Thymus (tissue), 11 donors: ENCODE data around the gene NUDT9. TPM values are rescaled to one million over a fixed set of nuclear protein-coding genes. Genes with fewer than 3 reads are reported as not detected.
"Not testable (repeated sequence)": the region's sequence is repeated elsewhere in the genome, so short reads cannot be mapped to it uniquely, and the experiment has no call there.

Source experiments
- DNase-seq, 9 donors: peaks; one replicate each; pipeline ENCODE4 v3.0.0-alpha.2; 2013; ENCODE audit warnings: low spot score in 9 of 9, low read depth in 6 of 9, missing footprints in 1 of 9
- H3K27ac ChIP-seq, 2 donors: one replicate each; pipeline ENCODE4 v1.5.1; 2013; ENCODE audit warnings: control low read depth in 1 of 2, low read depth in 1 of 2, low read length in 1 of 2, mild to moderate bottlenecking in 1 of 2, moderate library complexity in 1 of 2
- H3K27me3 ChIP-seq, 2 donors: one replicate each; pipeline ENCODE4 v1.5.1; 2013; ENCODE audit warnings: low read length in 1 of 2; ENCODE audit not compliant: control insufficient read depth in 2 of 2, insufficient read depth in 1 of 2
- H3K36me3 ChIP-seq, 2 donors: one replicate each; pipeline ENCODE4 v1.5.1; 2013; ENCODE audit warnings: low read length in 1 of 2, mild to moderate bottlenecking in 1 of 2, moderate library complexity in 1 of 2; ENCODE audit not compliant: control insufficient read depth in 2 of 2, insufficient read depth in 2 of 2
- H3K4me1 ChIP-seq, 2 donors: one replicate each; pipeline ENCODE4 v1.5.1; 2013; ENCODE audit warnings: low read length in 2 of 2; ENCODE audit not compliant: control insufficient read depth in 2 of 2, insufficient read depth in 2 of 2
- H3K4me3 ChIP-seq, 2 donors: one replicate each; pipeline ENCODE4 v1.5.1; 2013; ENCODE audit warnings: low read length in 2 of 2, control low read depth in 1 of 2, mild to moderate bottlenecking in 1 of 2
- H3K9me3 ChIP-seq, 2 donors: one replicate each; pipeline ENCODE4 v1.5.1; 2013; ENCODE audit warnings: low read length in 1 of 2, mild to moderate bottlenecking in 1 of 2; ENCODE audit not compliant: control insufficient read depth in 2 of 2, insufficient read depth in 1 of 2
- WGBS: extraction: QIAGEN DNeasy Blood & Tissue Kit; methylation state at CpG from one replicate; pipeline ENCODE4 v1.1.7; 2013; 5-methylcytosine and 5-hydroxymethylcytosine counted together
- polyA plus RNA-seq: library from polyadenylated mRNA; stranded (reverse); fragments of 200-250 nt; gene quantifications from one replicate; pipeline ENCODE4 v1.2.3, GENCODE V29; 2013
- total RNA-seq: library from RNA; stranded (reverse); fragments of 120-200 nt; gene quantifications from one replicate; pipeline ENCODE4 v1.2.4, GENCODE V29; 2013
- donor health status: healthy.

The NUDT9 gene
- total and polyA plus RNA-seq, 2 donors = 9.8 to 34.5 TPM

DNA sequence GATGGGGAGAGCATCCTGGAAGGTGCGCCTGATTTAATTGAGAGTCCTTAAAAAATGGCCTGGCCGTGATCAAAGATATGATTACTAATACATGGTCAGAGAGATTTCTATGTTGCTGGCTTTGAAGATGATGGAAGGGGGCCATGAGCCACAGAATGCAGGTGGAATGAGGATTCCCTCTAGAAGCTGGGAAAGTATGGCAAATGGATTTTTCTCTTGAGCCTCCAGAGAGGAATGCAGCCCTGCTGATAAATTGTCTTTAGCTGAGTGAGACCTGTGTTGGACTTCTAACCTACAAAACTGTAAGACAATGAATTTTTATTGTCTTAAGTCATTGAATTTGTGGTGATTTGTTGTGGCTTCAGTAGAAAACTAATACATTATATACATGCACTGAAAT is 7.7 kb downstream of the NUDT9 start:
- Histone ChIP-seq H3K4me1 (no peaks in the 10 kb centered on the region), H3K4me3 (no peak overlapping the region), H3K27me3 (no peaks in the 10 kb centered on the region), H3K36me3 (peaks cover 0 to 3% of the 10 kb centered on the region in 2 donors), H3K27ac (no peak overlapping the region), H3K9me3 (no peaks in the 10 kb centered on the region)
- WGBS = 98% methylated on average over 2 of the region's 2 CpGs
- no peak for DNase-seq

GRCh38 chr4:87433342-87433741 is 11.0 kb downstream of the NUDT9 start:
- DNase-seq = no peak
- Histone ChIP-seq H3K9me3 (no peaks in the 10 kb centered on the region), H3K27me3 (no peaks in the 10 kb centered on the region), H3K27ac (no peak overlapping the region), H3K4me3 (no peak overlapping the region), H3K4me1 (no peaks in the 10 kb centered on the region), H3K36me3 (peaks cover 0 to 11% of the 10 kb centered on the region in 2 donors)
- 97% methylated on average over 2 of the region's 2 CpGs for WGBS

DNA sequence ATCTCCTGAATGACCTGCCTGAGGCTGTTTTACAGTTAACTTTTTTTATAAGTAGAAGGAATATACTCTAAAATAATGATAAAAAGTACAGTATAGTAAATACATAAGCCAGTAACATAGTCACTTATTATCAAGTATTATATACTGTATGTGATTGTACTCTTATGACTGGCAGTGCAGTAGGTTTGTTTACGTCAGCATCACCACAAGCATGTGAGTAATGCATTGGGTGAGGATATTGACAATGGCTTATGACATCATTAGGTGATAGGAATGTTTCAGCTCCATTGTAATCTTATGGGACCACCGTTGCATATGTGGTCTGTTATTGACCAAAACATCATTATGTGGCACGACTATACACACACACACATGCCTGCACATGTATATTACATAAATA is 20.5 kb downstream of the NUDT9 start:
- H3K36me3 ChIP-seq = peaks cover 0 to 31% of the 10 kb centered on the region in 2 donors
- no peaks in the 10 kb centered on the region for H3K4me1 ChIP-seq
- 98% methylated on average over 3 of the region's 3 CpGs for WGBS

DNA sequence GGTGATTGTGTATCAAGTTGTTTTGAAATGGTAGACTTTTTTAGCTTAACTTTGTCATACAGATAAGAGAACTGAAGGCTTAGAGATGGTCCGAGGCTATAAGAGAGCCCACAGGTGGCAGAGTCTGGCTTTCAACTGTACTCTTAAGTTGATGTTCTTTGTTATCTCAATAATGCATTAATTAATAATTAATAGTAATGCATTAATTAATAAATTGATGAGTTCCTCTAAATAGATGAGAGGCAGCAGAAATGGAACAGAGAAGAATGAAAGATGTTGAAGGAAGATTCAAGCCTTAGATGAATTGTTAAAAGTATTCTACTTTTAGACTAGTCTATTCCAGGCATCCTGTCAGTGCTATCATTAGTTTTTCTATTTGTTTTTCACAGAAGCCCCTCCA is 22.4 kb downstream of the NUDT9 start:
- peaks cover 0 to 29% of the 10 kb centered on the region in 2 donors for H3K36me3 ChIP-seq
- H3K9me3 ChIP-seq = no peaks in the 10 kb centered on the region
- 97% methylated on average over 1 of the region's 1 CpG for WGBS
- no peak overlapping the region for H3K27ac ChIP-seq
- H3K27me3 ChIP-seq = no peaks in the 10 kb centered on the region
- no peak overlapping the region for H3K4me3 ChIP-seq
- no peaks in the 10 kb centered on the region for H3K4me1 ChIP-seq
- DNase-seq = no peak

More for the DNA sequence above, 20.5 kb downstream of the NUDT9 start:
- no peak overlapping the region for H3K27ac ChIP-seq
- H3K9me3 ChIP-seq = no peaks in the 10 kb centered on the region
- H3K27me3 ChIP-seq = no peaks in the 10 kb centered on the region
- no peak overlapping the region for H3K4me3 ChIP-seq
- DNase-seq = no peak

DNA sequence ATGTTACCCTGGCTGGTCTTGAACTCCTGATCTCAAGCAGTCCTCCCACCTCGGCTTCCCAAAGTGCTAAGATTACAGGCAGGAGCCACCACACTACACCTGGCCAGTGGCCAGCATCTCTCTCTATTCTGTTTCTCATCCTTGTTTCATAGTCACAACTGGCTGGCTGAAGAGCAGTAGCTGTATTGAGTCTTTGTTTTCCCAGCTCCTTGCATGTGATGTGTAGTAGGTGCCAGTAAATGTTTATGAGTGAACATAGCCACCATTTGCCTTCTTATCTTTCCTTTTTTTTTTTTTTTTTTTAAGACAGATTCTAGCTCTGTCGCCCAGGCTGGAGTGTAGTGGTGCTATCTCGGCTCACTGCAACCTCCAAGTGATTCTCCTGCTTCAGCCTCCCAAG is 23.6 kb downstream of the NUDT9 start:
- H3K9me3 ChIP-seq = no peaks in the 10 kb centered on the region
- no peak for DNase-seq
- H3K36me3 ChIP-seq = peaks cover 0 to 34% of the 10 kb centered on the region in 2 donors
- H3K27me3 ChIP-seq = no peaks in the 10 kb centered on the region
- no peaks in the 10 kb centered on the region for H3K4me1 ChIP-seq
- 87% methylated on average over 3 of the region's 3 CpGs for WGBS
- no peak overlapping the region for H3K27ac ChIP-seq
- H3K4me3 ChIP-seq = no peak overlapping the region

GRCh38 chr4:87446375-87446774 is 24.0 kb downstream of the NUDT9 start:
- not testable (repeated sequence) for DNase-seq, H3K4me3 ChIP-seq, H3K27ac ChIP-seq, H3K27me3 ChIP-seq, H3K4me1 ChIP-seq, H3K9me3 ChIP-seq
- WGBS = 98% methylated on average over 6 of the region's 6 CpGs
- peaks cover 0 to 37% of the 10 kb centered on the region in 2 donors for H3K36me3 ChIP-seq

- Histone ChIP-seq H3K27ac (no peak overlapping the region), H3K27me3 (no peaks in the 10 kb centered on the region), H3K4me1 (no peaks in the 10 kb centered on the region), H3K4me3 (no peak overlapping the region), H3K36me3 (peaks cover 4 to 27% of the 10 kb centered on the region in 2 donors), H3K9me3 (no peaks in the 10 kb centered on the region)
- no peak for DNase-seq
Observed at GRCh38 chr4:87451537-87451936, 29.2 kb downstream of the NUDT9 start.

- H3K36me3 ChIP-seq = peaks cover 0 to 8% of the 10 kb centered on the region in 2 donors
- H3K9me3 ChIP-seq = no peaks in the 10 kb centered on the region
- DNase-seq = no peak
- no peaks in the 10 kb centered on the region for H3K27me3 ChIP-seq
- WGBS = over 99% methylated on average over 4 of the region's 4 CpGs
- no peak overlapping the region for H3K4me3 ChIP-seq
- H3K27ac ChIP-seq = no peak overlapping the region
- no peaks in the 10 kb centered on the region for H3K4me1 ChIP-seq
Observed at GRCh38 chr4:87458913-87459312, 36.5 kb downstream of the NUDT9 start.

DNA sequence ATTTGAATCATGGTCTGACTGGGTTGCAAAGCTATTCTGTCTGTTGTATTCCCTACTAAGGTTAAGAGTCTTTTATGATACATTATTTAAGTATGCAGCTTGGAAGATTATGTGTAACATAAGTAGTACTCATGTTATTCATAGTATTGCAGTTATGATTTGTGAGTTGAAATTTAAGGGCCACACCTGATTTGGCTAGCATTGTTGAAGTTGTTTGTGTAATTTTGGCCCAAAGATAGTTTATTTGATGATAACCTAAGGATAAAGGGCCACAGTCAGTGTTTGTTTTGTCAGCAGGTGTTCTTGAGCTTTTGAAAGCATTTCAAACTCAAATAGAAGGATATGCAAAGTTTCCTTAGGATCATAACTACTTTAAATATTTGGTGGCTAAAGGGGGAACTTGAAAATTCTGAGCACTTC is 38.9 kb downstream of the NUDT9 start:
- Histone ChIP-seq H3K36me3 (peaks cover 0 to 6% of the 10 kb centered on the region in 2 donors), H3K4me3 (no peak overlapping the region), H3K4me1 (no peaks in the 10 kb centered on the region), H3K9me3 (no peaks in the 10 kb centered on the region), H3K27ac (no peak overlapping the region), H3K27me3 (no peaks in the 10 kb centered on the region)
- no peak for DNase-seq

DNA sequence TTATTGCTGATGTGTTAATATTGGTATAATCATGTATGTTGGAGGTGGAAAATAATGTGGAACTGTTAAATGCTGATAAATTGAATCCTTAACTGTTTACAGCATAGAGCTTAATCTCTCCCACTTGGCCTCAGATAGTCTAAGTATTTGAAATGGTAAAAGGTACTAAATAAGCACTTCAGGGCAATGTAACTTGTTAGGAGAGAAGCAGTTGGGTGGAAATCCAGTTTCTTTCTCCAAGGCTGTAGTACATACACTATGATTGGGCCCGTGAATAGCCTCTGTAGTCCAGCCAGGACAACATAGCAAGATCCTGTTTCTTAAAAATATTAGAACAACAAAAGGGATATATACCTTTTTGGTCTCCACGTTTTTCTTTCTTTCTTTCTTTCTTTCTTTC is 39.7 kb downstream of the NUDT9 start:
- H3K4me3 ChIP-seq = no peak overlapping the region
- no peak for DNase-seq
- H3K9me3 ChIP-seq = no peaks in the 10 kb centered on the region
- H3K36me3 ChIP-seq = peaks cover 0 to 6% of the 10 kb centered on the region in 2 donors
- H3K27ac ChIP-seq = no peak overlapping the region
- H3K4me1 ChIP-seq = no peaks in the 10 kb centered on the region
- H3K27me3 ChIP-seq = no peaks in the 10 kb centered on the region
- 96% methylated on average over 2 of the region's 2 CpGs for WGBS
